Upper lobe of right lung (tissue), 1 donor: Measurements from ENCODE around the gene CFAP73. TPM values are rescaled to one million over a fixed set of nuclear protein-coding genes. Genes with fewer than 3 reads are reported as not detected.
"Not testable (repeated sequence)": the region's sequence is repeated elsewhere in the genome, so short reads cannot be mapped to it uniquely, and the experiment has no call there.

ENCODE experiments used
- ATAC-seq: fragments of 200-7000 bp; cut with Tn5 transposase; one replicate; pipeline ENCODE4 v1.9.1; 2020; ENCODE audit warnings: mild to moderate bottlenecking, moderate library complexity
- DNase-seq: peaks from one replicate; pipeline ENCODE4 v3.0.0-alpha.2; 2020
- H3K27ac ChIP-seq: fragments of 200-600 bp; one replicate; pipeline ENCODE4 v1.8.0; 2022
- H3K27me3 ChIP-seq: fragments of 200-600 bp; one replicate; pipeline ENCODE4 v1.8.0; 2022; ENCODE audit warnings: mild to moderate bottlenecking
- H3K36me3 ChIP-seq: fragments of 200-600 bp; one replicate; pipeline ENCODE4 v1.8.0; 2022
- H3K4me1 ChIP-seq: fragments of 200-600 bp; one replicate; pipeline ENCODE4 v1.8.0; 2022
- H3K4me3 ChIP-seq: fragments of 200-600 bp; one replicate; pipeline ENCODE4 v1.8.0; 2022; ENCODE audit warnings: mild to moderate bottlenecking
- H3K9me3 ChIP-seq: fragments of 200-600 bp; one replicate; pipeline ENCODE4 v1.8.0; 2022
- CTCF ChIP-seq: fragments of 200-600 bp; IDR thresholded peaks from one replicate; pipeline ENCODE4 v1.8.0; 2022; ENCODE audit warnings: antibody characterized with exemption
- intact Hi-C: fragments of 100-400 bp; cut with DNase I; formaldehyde crosslinking; loops from one replicate; pipeline ENCODE4 v1.11.0; 2022
- microRNA-seq: library from miRNA; unstranded; fragments of <30 nt; microRNA quantifications from one replicate; pipeline ENCODE4 v1.2.0, GENCODE V29; 2020; ENCODE audit warnings: borderline microRNAs expressed
- total RNA-seq: library from RNA; stranded (reverse); fragmentation: NEBNext Ultra II Directional; extraction: Animal tissue kit (Norgen Biotek cat#: 25700); gene quantifications from one replicate; pipeline ENCODE4 v1.2.1, GENCODE V29; 2021
- donor health status: DM: no; HTN: yes; CAD: no; lungs with severe emphysema.

Gene CFAP73
- total RNA-seq, 1 donor from 2014 or later = not detected

GRCh38 chr12:113204804-113205203, 55.3 kb downstream of the CFAP73 start:
- H3K36me3 ChIP-seq = no peaks in the 10 kb centered on the region
- no peak for ATAC-seq
- no peaks in the 10 kb centered on the region for H3K9me3 ChIP-seq
- no peak for DNase-seq
- H3K4me1 ChIP-seq = peaks cover 40% of the 10 kb centered on the region
- no peak overlapping the region for H3K27ac ChIP-seq
- intact Hi-C loops = no loop called here
- no peaks in the 10 kb centered on the region for H3K27me3 ChIP-seq
- no peak for TF ChIP-seq CTCF
- no peak overlapping the region for H3K4me3 ChIP-seq

DNA sequence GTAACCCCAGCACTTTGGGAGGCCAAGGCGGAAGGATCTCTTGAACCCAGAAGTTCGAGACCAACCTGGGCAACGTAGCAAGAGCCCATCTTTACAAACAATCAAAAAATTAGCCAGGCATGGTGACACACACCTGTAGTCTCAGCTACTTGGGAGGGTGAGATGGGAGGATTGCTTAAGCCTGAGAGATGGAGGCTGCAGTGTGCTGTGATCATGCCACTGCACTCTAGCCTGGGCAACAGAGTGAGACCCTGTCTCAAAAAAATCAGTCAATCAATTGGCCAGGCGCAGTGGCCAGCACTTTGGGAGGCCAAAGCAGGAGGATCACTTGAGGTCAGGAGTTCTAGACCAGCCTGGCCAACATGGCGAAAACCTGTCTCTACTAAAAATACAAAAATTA, 57.3 kb downstream of the CFAP73 start:
- intact Hi-C loops, H3K4me3 ChIP-seq, H3K27ac ChIP-seq, DNase-seq, H3K9me3 ChIP-seq, H3K27me3 ChIP-seq, H3K36me3 ChIP-seq, ATAC-seq: not testable (repeated sequence)
- peaks cover 42% of the 10 kb centered on the region for H3K4me1 ChIP-seq

GRCh38 chr12:113207613-113208040, 58.1 kb downstream of the CFAP73 start:
- Histone ChIP-seq H3K9me3 (no peaks in the 10 kb centered on the region), H3K36me3 (no peaks in the 10 kb centered on the region), H3K27ac (peak overlapping the region; percentile 40), H3K4me1 (peaks cover 42% of the 10 kb centered on the region), H3K27me3 (no peaks in the 10 kb centered on the region), H3K4me3 (no peak overlapping the region)
- TF ChIP-seq CTCF = no peak
- ATAC-seq (peak; percentile 9), DNase-seq (no peak)
- intact Hi-C loops = no loop called here

GRCh38 chr12:113208041-113208934, 58.8 kb downstream of the CFAP73 start:
- H3K27ac ChIP-seq = peak overlapping the region; percentile 40
- H3K27me3 ChIP-seq = no peaks in the 10 kb centered on the region
- peaks cover 42% of the 10 kb centered on the region for H3K4me1 ChIP-seq
- DNase-seq (no peak), ATAC-seq (peak; percentile 91)
- intact Hi-C loops = no loop called here
- no peak overlapping the region for H3K4me3 ChIP-seq
- no peaks in the 10 kb centered on the region for H3K36me3 ChIP-seq
- TF ChIP-seq CTCF = no peak
- no peaks in the 10 kb centered on the region for H3K9me3 ChIP-seq

Small RNAs within 50 kb of the gene (microRNA-seq; reads per million reads assigned to microRNA genes)
- gene MIR7106 = not detected

Other genes starting within 250 kb of the CFAP73 start
- 60.0 TPM for gene OAS1, start 242.8 kb upstream of the CFAP73 start, total RNA-seq
- 47.4 TPM for gene OAS3, start 211.2 kb upstream of the CFAP73 start, total RNA-seq
- gene OAS2, start 171.2 kb upstream of the CFAP73 start, total RNA-seq = 57.7 TPM
- 5.1 TPM for gene DTX1, start 93.0 kb upstream of the CFAP73 start, total RNA-seq
- gene RASAL1, start 14.0 kb upstream of the CFAP73 start, total RNA-seq = 0.26 TPM
- 55.8 TPM for gene DDX54, start 35.8 kb downstream of the CFAP73 start, total RNA-seq
- 16.4 TPM for gene RITA1, start 36.0 kb downstream of the CFAP73 start, total RNA-seq
- 51.9 TPM for gene TPCN1, start 71.7 kb downstream of the CFAP73 start, total RNA-seq
- gene SLC8B1, start 185.4 kb downstream of the CFAP73 start, total RNA-seq = 42.8 TPM
- gene PLBD2, start 208.9 kb downstream of the CFAP73 start, total RNA-seq = 41.0 TPM